Uterus (tissue), 4 donors: ENCODE results near the gene TAS2R16. TPM values are rescaled to one million over a fixed set of nuclear protein-coding genes. Genes with fewer than 3 reads are reported as not detected.
A peak's percentile ranks its signal among the peaks of the same experiment; 100 is the strongest.

ENCODE experiments used
- DNase-seq, 2 donors: peaks; one replicate each; pipeline ENCODE4 v3.0.0-alpha.2; 2019 to 2020
- H3K27ac ChIP-seq, 2 donors: fragments of 200-600 bp; sonication (generic); 1 replicate in 1 of 2; 2 replicates in 1 of 2; pipeline ENCODE4 v1.5.1; 2016 to 2018
- H3K27me3 ChIP-seq, 2 donors: fragments of 200-600 bp; sonication (generic); one replicate each; pipeline ENCODE4 v1.5.1; 2018 to 2019; ENCODE audit warnings: control low read depth in 1 of 2
- H3K36me3 ChIP-seq, 2 donors: fragments of 200-600 bp; sonication (generic); one replicate each; pipeline ENCODE4 v1.5.1; 2019; ENCODE audit warnings: control low read depth in 1 of 2
- H3K4me1 ChIP-seq, 2 donors: fragments of 200-600 bp; sonication (generic); one replicate each; pipeline ENCODE4 v1.5.1; 2018 to 2019; ENCODE audit warnings: control low read depth in 1 of 2
- H3K4me3 ChIP-seq, 2 donors: fragments of 200-600 bp; sonication (generic); 1 replicate in 1 of 2; 2 replicates in 1 of 2; pipeline ENCODE4 v1.5.1; 2018 to 2019; ENCODE audit warnings: mild to moderate bottlenecking in 1 of 2
- H3K9me3 ChIP-seq, 2 donors: fragments of 200-600 bp; sonication (generic); one replicate each; pipeline ENCODE4 v1.5.1; 2019; ENCODE audit warnings: control low read depth in 1 of 2
- POLR2A ChIP-seq, 2 donors: fragments of 450-650 bp; IDR thresholded peaks; one replicate each; pipeline ENCODE4 v1.6.1; 2016; ENCODE audit warnings: antibody characterized with exemption in 2 of 2, mild to moderate bottlenecking in 1 of 2, moderate library complexity in 1 of 2
- intact Hi-C: fragments of 100-400 bp; cut with DNase I; formaldehyde crosslinking; loops from one replicate; pipeline ENCODE4 v1.15.1; 2023; ENCODE audit warnings: low total_unique reads
- total RNA-seq, 4 donors: library from RNA; depleted of rRNA in 3 of 4; stranded (reverse); fragments of >200 nt in 3 of 4; gene quantifications; one replicate each; pipeline versions ENCODE4 v1.1.0 to v1.2.4, GENCODE V29; 2014 to 2023
- TF ChIP-seq, protein P1 (sequence below), 4 experiments: fragments of 200-600 bp in 2 of 4; fragments of 450-650 bp in 2 of 4; sonication (generic) in 2 of 4; IDR thresholded peaks; one replicate each; pipeline ENCODE4 v1.5.1; 2016 to 2019; ENCODE audit warnings: antibody characterized with exemption in 4 of 4, mild to moderate bottlenecking in 2 of 4, moderate library complexity in 1 of 4
- donor health status: DM: yes; HTN: yes; CAD: no.

The TAS2R16 gene
- total RNA-seq, 4 donors from 2014 or later, result not detected

DNA sequence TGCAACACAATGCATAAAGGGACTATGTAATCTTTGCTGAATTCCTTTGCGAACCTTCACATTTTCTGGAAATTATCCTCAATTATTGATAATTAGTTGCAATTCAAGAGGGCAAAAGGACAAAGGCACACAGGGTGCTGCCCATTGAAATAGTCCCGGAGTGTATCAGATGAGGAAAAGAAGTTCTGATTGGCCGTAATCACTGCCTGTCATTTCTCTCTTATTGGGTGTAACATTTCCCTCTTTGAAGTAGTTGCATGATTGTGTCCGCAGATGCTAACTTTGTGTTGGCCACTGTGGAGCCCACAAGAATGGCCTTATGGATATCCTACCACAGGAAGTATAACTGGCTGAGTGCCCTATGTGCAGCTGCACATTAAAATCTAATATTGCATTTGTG lies 35.1 kb upstream of the TAS2R16 start:
- Histone ChIP-seq H3K36me3 (no peaks in the 10 kb centered on the region), H3K4me3 (no peak overlapping the region), H3K27ac (no peak overlapping the region), H3K9me3 (no peaks in the 10 kb centered on the region), H3K4me1 (no peaks in the 10 kb centered on the region), H3K27me3 (no peaks in the 10 kb centered on the region)
- no peak for TF ChIP-seq POLR2A (IDR thresholded peaks at IDR 0.05)
- TF ChIP-seq, protein P1, sequence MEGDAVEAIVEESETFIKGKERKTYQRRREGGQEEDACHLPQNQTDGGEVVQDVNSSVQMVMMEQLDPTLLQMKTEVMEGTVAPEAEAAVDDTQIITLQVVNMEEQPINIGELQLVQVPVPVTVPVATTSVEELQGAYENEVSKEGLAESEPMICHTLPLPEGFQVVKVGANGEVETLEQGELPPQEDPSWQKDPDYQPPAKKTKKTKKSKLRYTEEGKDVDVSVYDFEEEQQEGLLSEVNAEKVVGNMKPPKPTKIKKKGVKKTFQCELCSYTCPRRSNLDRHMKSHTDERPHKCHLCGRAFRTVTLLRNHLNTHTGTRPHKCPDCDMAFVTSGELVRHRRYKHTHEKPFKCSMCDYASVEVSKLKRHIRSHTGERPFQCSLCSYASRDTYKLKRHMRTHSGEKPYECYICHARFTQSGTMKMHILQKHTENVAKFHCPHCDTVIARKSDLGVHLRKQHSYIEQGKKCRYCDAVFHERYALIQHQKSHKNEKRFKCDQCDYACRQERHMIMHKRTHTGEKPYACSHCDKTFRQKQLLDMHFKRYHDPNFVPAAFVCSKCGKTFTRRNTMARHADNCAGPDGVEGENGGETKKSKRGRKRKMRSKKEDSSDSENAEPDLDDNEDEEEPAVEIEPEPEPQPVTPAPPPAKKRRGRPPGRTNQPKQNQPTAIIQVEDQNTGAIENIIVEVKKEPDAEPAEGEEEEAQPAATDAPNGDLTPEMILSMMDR (IDR thresholded peaks at IDR 0.05), result no peak
- no peak for DNase-seq
- intact Hi-C loops, result no loop called here

DNA sequence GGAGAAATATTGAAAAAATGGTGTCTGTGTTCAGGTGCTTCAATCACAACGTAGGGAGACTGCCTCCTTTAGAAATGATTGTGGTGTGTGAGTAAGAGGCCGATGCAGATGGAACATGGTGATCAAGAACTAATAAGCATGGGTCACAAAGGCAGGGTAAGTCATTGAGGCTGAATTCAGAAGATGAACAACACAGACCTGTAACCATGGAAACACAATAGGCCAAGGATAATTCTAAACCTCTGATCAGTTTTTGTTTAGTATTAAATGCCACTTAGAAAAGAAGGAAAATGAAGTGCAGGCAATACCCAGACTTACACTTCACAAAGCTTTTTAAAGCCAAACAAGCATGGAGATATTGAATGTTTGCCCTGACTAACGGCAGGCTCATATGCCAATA lies 32.8 kb upstream of the TAS2R16 start:
- Histone ChIP-seq H3K27ac (no peak overlapping the region), H3K4me3 (no peak overlapping the region), H3K4me1 (no peaks in the 10 kb centered on the region), H3K27me3 (no peaks in the 10 kb centered on the region), H3K9me3 (no peaks in the 10 kb centered on the region), H3K36me3 (no peaks in the 10 kb centered on the region)
- TF ChIP-seq, protein P1 (IDR thresholded peaks at IDR 0.05), result no peak
- TF ChIP-seq POLR2A (IDR thresholded peaks at IDR 0.05), result no peak
- intact Hi-C loops, result no loop called here
- no peak for DNase-seq

DNA sequence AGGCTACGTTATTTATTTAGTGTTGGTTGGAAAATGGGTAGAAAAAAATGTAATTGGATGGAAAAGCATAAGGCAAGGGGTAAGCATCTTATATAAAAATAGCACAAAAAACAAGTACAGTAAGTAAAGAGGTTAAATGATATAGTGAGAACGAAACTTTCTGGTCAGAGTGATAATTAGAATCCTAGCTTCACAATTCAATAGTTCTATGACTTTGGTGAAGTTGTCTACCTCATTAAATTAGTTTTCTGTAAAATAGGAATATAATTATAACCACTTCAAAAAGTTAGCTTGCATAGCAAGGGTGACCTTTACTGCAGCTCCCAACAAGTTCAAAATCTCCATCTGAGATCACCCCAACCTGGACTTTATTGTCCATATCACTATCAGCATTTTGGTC lies 30.8 kb upstream of the TAS2R16 start:
- no peak overlapping the region for H3K4me3 ChIP-seq
- no peak for DNase-seq
- H3K27ac ChIP-seq, result no peak overlapping the region
- no peaks in the 10 kb centered on the region for H3K4me1 ChIP-seq
- TF ChIP-seq POLR2A (IDR thresholded peaks at IDR 0.05), result no peak
- TF ChIP-seq, protein P1 (IDR thresholded peaks at IDR 0.05), result no peak
- H3K36me3 ChIP-seq, result no peaks in the 10 kb centered on the region
- H3K9me3 ChIP-seq, result no peaks in the 10 kb centered on the region
- intact Hi-C loops, result no loop called here
- no peaks in the 10 kb centered on the region for H3K27me3 ChIP-seq

DNA sequence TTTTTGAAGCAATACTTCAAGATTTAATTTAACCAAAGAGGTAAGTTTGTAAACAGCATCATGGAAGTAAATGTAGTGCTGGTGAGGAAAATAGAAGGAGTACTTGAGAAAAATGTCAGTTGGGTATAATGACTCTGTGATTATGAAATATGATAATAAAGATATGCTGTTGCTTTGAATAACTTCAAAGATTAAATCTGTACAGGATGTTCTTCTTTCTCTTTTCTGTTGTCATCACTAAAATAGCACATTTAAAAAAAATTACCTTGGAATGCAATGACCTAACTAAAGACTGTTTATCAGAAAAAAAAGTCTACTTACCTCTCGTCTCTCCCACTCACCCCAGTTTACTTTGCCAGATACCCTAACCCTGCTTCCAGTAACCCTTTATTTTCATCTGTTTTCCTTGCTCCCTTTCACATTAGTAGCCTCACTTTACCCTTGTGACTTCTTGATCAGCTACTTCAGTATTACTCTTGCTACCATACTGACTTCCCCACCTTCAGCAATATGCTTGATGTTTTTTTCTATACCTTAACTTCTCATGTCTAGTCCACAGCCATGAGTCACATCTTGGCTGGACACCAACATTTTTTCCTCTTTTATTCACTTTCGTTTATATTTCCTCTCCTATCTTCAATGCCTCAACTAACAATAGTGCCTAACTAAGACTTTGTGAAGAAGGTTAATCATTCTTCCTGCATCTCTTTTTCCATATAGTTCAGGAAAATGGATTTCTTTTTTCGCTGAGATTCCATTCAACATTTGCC lies 29.7 kb upstream of the TAS2R16 start:
- intact Hi-C loops, result no loop called here
- no peaks in the 10 kb centered on the region for H3K27me3 ChIP-seq
- TF ChIP-seq POLR2A (IDR thresholded peaks at IDR 0.05), result no peak
- TF ChIP-seq, protein P1 (IDR thresholded peaks at IDR 0.05), result no peak
- H3K9me3 ChIP-seq, result no peaks in the 10 kb centered on the region
- H3K27ac ChIP-seq, result peak overlapping the region in 1 of 2 donors; percentile 6
- no peak for DNase-seq
- no peaks in the 10 kb centered on the region for H3K36me3 ChIP-seq
- H3K4me3 ChIP-seq, result no peak overlapping the region
- H3K4me1 ChIP-seq, result no peaks in the 10 kb centered on the region

DNA sequence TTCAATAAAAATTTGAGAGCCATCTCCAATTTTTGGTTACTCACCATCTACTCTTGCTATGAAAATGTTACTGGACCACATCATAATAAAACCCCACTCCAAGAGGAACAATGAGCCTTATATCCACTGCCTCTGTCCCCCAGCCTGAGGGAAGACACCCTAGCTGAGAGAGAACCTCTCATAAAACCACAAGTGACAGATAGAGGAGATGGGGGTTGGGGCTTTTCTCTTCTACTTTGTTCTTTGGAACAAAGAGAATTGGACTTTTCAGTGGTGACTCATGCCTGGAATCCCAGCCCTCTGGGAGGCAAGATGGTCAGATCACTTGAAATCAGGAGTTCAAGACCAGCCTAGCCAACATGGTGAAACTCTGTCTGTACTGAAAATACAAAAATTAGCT lies 27.6 kb upstream of the TAS2R16 start:
- no peak for DNase-seq
- Histone ChIP-seq H3K4me1 (no peaks in the 10 kb centered on the region), H3K4me3 (no peak overlapping the region), H3K9me3 (no peaks in the 10 kb centered on the region), H3K27me3 (no peaks in the 10 kb centered on the region), H3K36me3 (no peaks in the 10 kb centered on the region), H3K27ac (no peak overlapping the region)
- intact Hi-C loops, result no loop called here
- TF ChIP-seq, protein P1 (IDR thresholded peaks at IDR 0.05), result no peak
- TF ChIP-seq POLR2A (IDR thresholded peaks at IDR 0.05), result no peak
